Suprapubic skin (tissue), 3 donors: ENCODE data around the gene XKR3.

ENCODE experiments used
- CTCF ChIP-seq, 2 donors: fragments of 200-600 bp in 1 of 2; fragments of 450-650 bp in 1 of 2; sonication (generic) in 1 of 2; IDR thresholded peaks; one replicate each; pipeline ENCODE4 v1.5.1; 2016 to 2019; ENCODE audit warnings: antibody characterized with exemption in 2 of 2, mild to moderate bottlenecking in 1 of 2, moderate library complexity in 1 of 2
- EP300 ChIP-seq: sonication (generic); formaldehyde crosslinking; IDR thresholded peaks from one replicate; pipeline ENCODE4 v1.6.1; 2017; ENCODE audit warnings: antibody characterized with exemption
- POLR2A ChIP-seq, 2 donors: fragments of 450-650 bp; IDR thresholded peaks; one replicate each; pipeline ENCODE4 v1.6.1; 2017; ENCODE audit warnings: antibody characterized with exemption in 2 of 2, mild to moderate bottlenecking in 2 of 2, moderate library complexity in 2 of 2

- TF ChIP-seq CTCF (IDR thresholded peaks at IDR 0.05) (no peak), POLR2A (IDR thresholded peaks at IDR 0.05) (no peak), EP300 (no peak)
Observed at GRCh38 chr22:16824716-16825687, at the start of gene XKR3.
